ENCODE data around the gene PITPNM3. TPM values are rescaled to one million over a fixed set of nuclear protein-coding genes. Genes with fewer than 3 reads are reported as not detected.
A peak's percentile ranks its signal among the peaks of the same experiment; 100 is the strongest.

PITPNM3 gene
- total RNA-seq, 1 donor from 2014 or later, result 1.3 TPM

DNA sequence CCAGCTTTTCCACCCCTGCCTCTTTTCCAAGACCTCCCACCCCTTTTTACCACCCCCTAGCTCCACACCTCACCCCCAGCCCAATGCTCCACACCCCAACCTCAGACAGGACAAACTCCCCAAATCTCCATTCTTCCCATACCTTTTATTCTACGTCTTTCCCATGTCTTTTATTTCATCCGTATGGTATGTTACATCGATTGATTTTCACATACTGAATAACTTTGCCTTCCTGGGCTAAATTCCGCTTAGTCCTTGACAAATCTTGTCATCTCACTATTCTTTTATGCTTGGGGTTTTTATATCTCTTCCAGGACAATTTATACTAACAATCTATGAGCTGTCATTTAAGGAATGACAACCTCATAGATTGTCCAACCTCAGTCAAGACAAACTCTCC, 46.4 kb downstream of the PITPNM3 start:
- TF ChIP-seq, protein P1, sequence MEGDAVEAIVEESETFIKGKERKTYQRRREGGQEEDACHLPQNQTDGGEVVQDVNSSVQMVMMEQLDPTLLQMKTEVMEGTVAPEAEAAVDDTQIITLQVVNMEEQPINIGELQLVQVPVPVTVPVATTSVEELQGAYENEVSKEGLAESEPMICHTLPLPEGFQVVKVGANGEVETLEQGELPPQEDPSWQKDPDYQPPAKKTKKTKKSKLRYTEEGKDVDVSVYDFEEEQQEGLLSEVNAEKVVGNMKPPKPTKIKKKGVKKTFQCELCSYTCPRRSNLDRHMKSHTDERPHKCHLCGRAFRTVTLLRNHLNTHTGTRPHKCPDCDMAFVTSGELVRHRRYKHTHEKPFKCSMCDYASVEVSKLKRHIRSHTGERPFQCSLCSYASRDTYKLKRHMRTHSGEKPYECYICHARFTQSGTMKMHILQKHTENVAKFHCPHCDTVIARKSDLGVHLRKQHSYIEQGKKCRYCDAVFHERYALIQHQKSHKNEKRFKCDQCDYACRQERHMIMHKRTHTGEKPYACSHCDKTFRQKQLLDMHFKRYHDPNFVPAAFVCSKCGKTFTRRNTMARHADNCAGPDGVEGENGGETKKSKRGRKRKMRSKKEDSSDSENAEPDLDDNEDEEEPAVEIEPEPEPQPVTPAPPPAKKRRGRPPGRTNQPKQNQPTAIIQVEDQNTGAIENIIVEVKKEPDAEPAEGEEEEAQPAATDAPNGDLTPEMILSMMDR (conservative IDR thresholded peaks at IDR 0.05; ENCODE audit: low read depth, low read length), result no peak
- no peak overlapping the region for H3K4me3 ChIP-seq (ENCODE audit: low read depth, low read length)
- no peak for DNase-seq (ENCODE audit: low read depth)

DNA sequence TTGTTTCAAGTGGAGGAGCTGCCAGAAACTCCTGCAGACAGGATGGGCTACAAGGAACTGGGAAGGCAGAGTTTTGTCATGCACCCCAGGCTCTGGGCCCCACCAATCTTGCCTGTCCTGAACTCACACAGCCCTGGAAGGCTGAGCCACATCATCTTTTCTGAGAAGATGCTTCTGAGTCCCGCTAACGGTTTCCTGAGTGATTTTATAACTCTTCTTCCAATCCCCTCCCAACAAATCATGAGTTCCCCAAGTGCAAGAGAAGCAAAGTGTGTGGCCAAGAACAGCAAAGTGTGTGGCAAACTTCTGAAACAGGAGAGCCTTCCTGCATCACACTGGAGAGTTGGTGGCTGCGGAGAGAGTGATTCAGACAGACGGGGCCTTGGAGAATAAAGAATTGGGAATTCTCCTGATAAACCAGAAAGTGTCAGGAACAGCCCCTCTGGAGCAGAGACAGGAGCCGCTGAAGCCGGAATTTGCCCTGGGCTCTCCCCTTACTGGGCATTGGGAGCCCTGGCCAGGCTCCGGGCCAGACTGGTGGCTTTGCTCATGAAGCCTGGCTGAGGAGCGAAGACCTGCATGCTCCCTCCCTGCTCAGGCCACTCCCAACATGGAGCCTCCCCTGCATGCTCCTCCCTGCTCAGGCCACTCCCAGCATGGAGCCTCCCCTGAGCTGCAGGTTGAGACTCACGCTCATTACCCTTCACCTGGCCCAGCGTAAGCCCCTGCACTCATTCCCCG, 47.2 kb downstream of the PITPNM3 start:
- H3K4me3 ChIP-seq (ENCODE audit: low read depth, low read length), result no peak overlapping the region
- DNase-seq (ENCODE audit: low read depth), result no peak
- TF ChIP-seq, protein P1 (conservative IDR thresholded peaks at IDR 0.05; ENCODE audit: low read depth, low read length), result no peak

DNA sequence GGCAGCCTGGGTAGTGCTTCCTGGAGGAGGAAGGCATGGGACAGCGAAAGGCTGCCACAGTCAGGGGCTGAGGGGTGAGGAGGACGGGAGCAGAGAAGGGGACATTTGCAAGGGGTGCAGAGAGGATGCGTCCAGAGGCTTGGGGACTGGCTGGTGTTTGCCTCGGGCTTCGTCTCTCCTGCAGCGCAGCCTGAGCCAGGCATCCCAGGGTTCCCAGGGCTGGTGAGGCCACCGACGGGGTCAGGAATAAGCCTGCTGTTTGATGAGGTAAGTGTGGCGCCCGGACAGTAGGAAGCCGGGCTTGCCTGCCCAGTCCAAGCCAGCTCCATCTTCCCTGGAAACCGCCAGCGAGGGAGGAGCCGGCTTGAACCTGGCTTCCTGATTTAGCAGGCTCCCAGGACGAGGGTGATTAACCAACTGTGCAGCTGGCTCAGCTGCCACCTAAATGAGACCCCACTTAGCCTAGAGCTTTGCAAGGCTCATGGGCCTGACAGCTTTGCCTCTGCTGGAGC, 47.8 kb downstream of the PITPNM3 start:
- no peak overlapping the region for H3K4me3 ChIP-seq (ENCODE audit: low read depth, low read length)
- TF ChIP-seq, protein P1 (conservative IDR thresholded peaks at IDR 0.05; ENCODE audit: low read depth, low read length), result no peak
- DNase-seq (ENCODE audit: low read depth), result no peak

DNA sequence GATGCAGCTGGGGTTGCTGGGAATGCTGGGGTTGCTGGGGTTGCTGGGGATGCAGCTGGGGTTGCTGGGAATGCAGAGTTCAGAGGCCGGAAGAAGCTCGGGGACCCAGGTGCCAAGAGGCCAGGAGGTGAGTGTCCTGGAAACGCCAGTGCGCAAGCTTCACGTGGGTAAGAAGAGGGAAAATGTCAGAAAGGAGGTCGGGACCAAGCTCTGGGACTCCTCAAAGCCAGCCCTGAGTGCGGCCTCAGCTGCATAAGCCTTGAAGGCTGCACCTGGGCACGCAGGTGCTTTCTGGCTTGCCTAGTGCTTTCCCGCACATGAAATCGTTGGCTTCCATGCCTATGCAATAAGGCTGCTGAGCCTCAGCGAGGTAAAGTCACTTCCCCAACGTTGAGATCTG, 48.3 kb downstream of the PITPNM3 start:
- no peak for DNase-seq (ENCODE audit: low read depth)
- no peak overlapping the region for H3K4me3 ChIP-seq (ENCODE audit: low read depth, low read length)
- TF ChIP-seq, protein P1 (conservative IDR thresholded peaks at IDR 0.05; ENCODE audit: low read depth, low read length), result no peak

DNA sequence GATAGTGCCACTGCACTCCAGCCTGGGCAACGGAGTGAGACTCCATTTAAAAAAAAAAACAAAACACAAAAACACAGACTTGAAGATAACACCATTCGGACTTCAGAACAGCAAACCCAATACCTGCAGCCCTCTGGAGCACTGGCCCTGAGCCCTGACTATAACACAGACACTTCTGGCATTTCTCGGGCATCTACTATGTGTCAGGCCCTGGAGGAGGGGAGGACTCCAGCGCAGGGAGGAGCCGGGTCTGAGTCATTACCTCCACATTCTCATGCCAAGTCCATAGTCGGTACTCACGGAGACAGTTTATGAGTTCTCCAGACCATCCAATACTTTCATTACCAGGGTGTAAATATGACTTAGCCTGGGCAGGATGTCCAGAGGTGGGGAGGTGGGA, 48.8 kb downstream of the PITPNM3 start:
- no peak overlapping the region for H3K4me3 ChIP-seq (ENCODE audit: low read depth, low read length)
- DNase-seq (ENCODE audit: low read depth), result peak; percentile 18
- TF ChIP-seq, protein P1 (conservative IDR thresholded peaks at IDR 0.05; ENCODE audit: low read depth, low read length), result no peak

DNA sequence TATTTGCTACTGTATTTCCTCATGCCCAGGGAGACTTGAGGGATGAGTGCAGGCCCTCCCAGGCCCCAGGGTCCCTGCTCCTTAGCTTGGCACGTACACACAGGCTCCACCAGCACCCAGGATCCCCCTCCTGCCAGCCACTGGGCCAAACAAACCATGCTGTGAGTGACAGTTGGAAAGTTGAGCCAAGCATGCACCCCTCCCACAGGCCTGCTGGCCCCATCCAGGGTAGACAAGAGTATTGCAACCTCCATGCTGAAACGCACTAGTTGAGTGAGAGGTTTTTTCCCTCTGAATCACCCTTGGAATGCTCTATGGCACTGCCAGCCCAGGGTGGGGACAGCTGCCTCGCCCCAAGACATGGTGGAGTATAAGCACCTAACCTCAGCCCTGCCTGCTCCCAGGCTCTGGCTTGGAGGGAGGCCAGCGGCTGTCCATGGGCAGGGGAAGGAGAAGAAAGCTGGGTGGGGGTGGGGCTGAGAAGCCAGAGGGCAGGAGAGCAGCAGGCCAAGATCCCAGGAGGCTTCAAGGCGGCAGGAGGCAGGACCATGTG, 49.6 kb downstream of the PITPNM3 start:
- TF ChIP-seq, protein P1 (conservative IDR thresholded peaks at IDR 0.05; ENCODE audit: low read depth, low read length), result peak; percentile 9
- peak; percentile 27 for DNase-seq (ENCODE audit: low read depth)
- H3K4me3 ChIP-seq (ENCODE audit: low read depth, low read length), result no peak overlapping the region
